HCT116 (cell line): ENCODE data around the gene GLYATL3.

ENCODE experiments used
- CEBPB ChIP-seq: IDR thresholded peaks from 2 replicates; pipeline ENCODE4 v1.6.1; 2012; ENCODE audit warnings: low read depth
- EGR1 ChIP-seq: IDR thresholded peaks from 2 replicates; pipeline ENCODE4 v1.6.1; 2012; ENCODE audit warnings: low read depth
- EZH2phosphoT487 ChIP-seq: fragments of 200-600 bp; IDR thresholded peaks from 2 replicates; pipeline ENCODE4 v1.6.1; 2018; ENCODE audit warnings: antibody characterized with exemption, borderline replicate concordance
- JUND ChIP-seq: IDR thresholded peaks from 2 replicates; pipeline ENCODE4 v1.6.1; 2012
- POLR2A ChIP-seq: IDR thresholded peaks from 2 replicates; pipeline ENCODE4 v1.7.0; 2011; ENCODE audit warnings: borderline replicate concordance; ENCODE audit not compliant: insufficient read depth, insufficient read length; ENCODE audit errors: extremely low read depth
- POLR2AphosphoS5 ChIP-seq: IDR thresholded peaks from 2 replicates; pipeline ENCODE4 v1.6.1; 2011; ENCODE audit warnings: mild to moderate bottlenecking, low read depth, low read length, moderate library complexity
- SIN3A ChIP-seq: IDR thresholded peaks from 2 replicates; pipeline ENCODE4 v1.6.1; 2012; ENCODE audit warnings: low read depth
- SP1 ChIP-seq: IDR thresholded peaks from 2 replicates; pipeline ENCODE4 v1.6.1; 2012; ENCODE audit warnings: low read depth
- TF ChIP-seq, protein P1 (sequence below), 3 experiments: fragments of 200-600 bp in 1 of 3; sonication (generic) in 1 of 3; IDR thresholded peaks in 2 of 3; conservative IDR thresholded peaks in 1 of 3; 2 replicates each; pipeline ENCODE4 v1.5.1; 2012 to 2017; ENCODE audit warnings: low read depth in 2 of 3, low read length in 2 of 3, antibody characterized with exemption in 1 of 3, borderline replicate concordance in 1 of 3, control low read depth in 1 of 3, mild to moderate bottlenecking in 1 of 3, mixed read lengths in 1 of 3, mixed run types in 1 of 3, moderate library complexity in 1 of 3; ENCODE audit not compliant: insufficient read depth in 1 of 3
- TF ChIP-seq, protein P2 (sequence below): IDR thresholded peaks from 2 replicates; pipeline ENCODE4 v1.6.1; 2011; ENCODE audit warnings: mild to moderate bottlenecking, low read length, moderate library complexity; ENCODE audit not compliant: insufficient replicate concordance; ENCODE audit errors: extremely low read depth
- TF ChIP-seq, protein P3 (sequence below): IDR thresholded peaks from 2 replicates; pipeline ENCODE4 v1.6.1; 2012; ENCODE audit warnings: low read depth

DNA sequence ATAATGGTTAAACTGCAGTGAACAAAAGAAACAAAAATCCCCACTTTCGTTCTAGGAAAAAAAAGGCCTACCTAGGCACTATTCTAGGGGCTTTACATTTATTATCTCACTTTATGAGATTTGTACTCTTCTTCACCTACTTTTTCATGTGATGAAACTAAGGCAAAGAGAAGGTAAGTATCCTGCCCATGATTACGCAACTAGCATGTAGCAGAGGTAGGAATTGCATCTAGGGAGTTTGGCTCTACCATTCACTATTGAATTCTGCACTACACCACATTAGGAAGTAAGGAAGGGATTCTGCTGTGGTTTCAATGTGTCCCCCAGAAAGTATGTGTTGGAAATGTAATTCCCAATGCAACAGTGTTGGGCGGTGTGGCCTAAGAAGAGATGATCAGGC, 39.4 kb downstream of the GLYATL3 start:
- TF ChIP-seq, protein P1, sequence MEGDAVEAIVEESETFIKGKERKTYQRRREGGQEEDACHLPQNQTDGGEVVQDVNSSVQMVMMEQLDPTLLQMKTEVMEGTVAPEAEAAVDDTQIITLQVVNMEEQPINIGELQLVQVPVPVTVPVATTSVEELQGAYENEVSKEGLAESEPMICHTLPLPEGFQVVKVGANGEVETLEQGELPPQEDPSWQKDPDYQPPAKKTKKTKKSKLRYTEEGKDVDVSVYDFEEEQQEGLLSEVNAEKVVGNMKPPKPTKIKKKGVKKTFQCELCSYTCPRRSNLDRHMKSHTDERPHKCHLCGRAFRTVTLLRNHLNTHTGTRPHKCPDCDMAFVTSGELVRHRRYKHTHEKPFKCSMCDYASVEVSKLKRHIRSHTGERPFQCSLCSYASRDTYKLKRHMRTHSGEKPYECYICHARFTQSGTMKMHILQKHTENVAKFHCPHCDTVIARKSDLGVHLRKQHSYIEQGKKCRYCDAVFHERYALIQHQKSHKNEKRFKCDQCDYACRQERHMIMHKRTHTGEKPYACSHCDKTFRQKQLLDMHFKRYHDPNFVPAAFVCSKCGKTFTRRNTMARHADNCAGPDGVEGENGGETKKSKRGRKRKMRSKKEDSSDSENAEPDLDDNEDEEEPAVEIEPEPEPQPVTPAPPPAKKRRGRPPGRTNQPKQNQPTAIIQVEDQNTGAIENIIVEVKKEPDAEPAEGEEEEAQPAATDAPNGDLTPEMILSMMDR (IDR thresholded peaks at IDR 0.05 in 2 of 3, conservative IDR thresholded peaks at IDR 0.05 in 1 of 3; ENCODE audit: borderline replicate concordance in 1 of 3, insufficient read depth in 1 of 3, low read depth in 2 of 3, low read length in 2 of 3) = no peak
- TF ChIP-seq, protein P2, sequence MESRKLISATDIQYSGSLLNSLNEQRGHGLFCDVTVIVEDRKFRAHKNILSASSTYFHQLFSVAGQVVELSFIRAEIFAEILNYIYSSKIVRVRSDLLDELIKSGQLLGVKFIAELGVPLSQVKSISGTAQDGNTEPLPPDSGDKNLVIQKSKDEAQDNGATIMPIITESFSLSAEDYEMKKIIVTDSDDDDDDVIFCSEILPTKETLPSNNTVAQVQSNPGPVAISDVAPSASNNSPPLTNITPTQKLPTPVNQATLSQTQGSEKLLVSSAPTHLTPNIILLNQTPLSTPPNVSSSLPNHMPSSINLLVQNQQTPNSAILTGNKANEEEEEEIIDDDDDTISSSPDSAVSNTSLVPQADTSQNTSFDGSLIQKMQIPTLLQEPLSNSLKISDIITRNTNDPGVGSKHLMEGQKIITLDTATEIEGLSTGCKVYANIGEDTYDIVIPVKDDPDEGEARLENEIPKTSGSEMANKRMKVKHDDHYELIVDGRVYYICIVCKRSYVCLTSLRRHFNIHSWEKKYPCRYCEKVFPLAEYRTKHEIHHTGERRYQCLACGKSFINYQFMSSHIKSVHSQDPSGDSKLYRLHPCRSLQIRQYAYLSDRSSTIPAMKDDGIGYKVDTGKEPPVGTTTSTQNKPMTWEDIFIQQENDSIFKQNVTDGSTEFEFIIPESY = no peak
- TF ChIP-seq SIN3A = no peak
- no peak for TF ChIP-seq EGR1
- no peak for TF ChIP-seq SP1
- TF ChIP-seq EZH2phosphoT487 = no peak
- TF ChIP-seq, protein P3, sequence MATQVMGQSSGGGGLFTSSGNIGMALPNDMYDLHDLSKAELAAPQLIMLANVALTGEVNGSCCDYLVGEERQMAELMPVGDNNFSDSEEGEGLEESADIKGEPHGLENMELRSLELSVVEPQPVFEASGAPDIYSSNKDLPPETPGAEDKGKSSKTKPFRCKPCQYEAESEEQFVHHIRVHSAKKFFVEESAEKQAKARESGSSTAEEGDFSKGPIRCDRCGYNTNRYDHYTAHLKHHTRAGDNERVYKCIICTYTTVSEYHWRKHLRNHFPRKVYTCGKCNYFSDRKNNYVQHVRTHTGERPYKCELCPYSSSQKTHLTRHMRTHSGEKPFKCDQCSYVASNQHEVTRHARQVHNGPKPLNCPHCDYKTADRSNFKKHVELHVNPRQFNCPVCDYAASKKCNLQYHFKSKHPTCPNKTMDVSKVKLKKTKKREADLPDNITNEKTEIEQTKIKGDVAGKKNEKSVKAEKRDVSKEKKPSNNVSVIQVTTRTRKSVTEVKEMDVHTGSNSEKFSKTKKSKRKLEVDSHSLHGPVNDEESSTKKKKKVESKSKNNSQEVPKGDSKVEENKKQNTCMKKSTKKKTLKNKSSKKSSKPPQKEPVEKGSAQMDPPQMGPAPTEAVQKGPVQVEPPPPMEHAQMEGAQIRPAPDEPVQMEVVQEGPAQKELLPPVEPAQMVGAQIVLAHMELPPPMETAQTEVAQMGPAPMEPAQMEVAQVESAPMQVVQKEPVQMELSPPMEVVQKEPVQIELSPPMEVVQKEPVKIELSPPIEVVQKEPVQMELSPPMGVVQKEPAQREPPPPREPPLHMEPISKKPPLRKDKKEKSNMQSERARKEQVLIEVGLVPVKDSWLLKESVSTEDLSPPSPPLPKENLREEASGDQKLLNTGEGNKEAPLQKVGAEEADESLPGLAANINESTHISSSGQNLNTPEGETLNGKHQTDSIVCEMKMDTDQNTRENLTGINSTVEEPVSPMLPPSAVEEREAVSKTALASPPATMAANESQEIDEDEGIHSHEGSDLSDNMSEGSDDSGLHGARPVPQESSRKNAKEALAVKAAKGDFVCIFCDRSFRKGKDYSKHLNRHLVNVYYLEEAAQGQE = no peak
- TF ChIP-seq POLR2AphosphoS5 = no peak
- TF ChIP-seq POLR2A = no peak
- no peak for TF ChIP-seq JUND
- peak; percentile 50; the same call in 1 of the 2 replicates for TF ChIP-seq CEBPB
